ENCODE data around the gene PERM1. TPM values are rescaled to one million over a fixed set of nuclear protein-coding genes. Genes with fewer than 3 reads are reported as not detected.

PERM1 gene
- total RNA-seq, 1 experiment from 2014 or later = 0.47 TPM

- Histone ChIP-seq H3K9me3 (ENCODE audit: low read length) (no peaks in the 10 kb centered on the region), H3K36me3 (ENCODE audit: low read depth, low read length) (no peaks in the 10 kb centered on the region), H2AFZ (ENCODE audit: low read length) (no peak overlapping the region), H3K4me1 (ENCODE audit: insufficient read depth, low read length) (peaks cover 13% of the 10 kb centered on the region), H3K4me3 (ENCODE audit: low read length) (no peak overlapping the region), H3K9ac (ENCODE audit: low read length) (no peak overlapping the region), H3K4me2 (ENCODE audit: low read length) (no peak overlapping the region), H3K27ac (ENCODE audit: low read length) (no peak overlapping the region), H3K27me3 (ENCODE audit: low read length) (no peaks in the 10 kb centered on the region), H3K79me2 (ENCODE audit: low read length) (no peaks in the 10 kb centered on the region), H3F3A (ENCODE audit: low read length, unreplicated experiment) (no peaks in the 10 kb centered on the region), H3K9me2 (replicated peaks; ENCODE audit: low read length) (no peaks in the 10 kb centered on the region), H4K20me1 (ENCODE audit: low read length) (no peaks in the 10 kb centered on the region)
- DNase-seq = no peak
- no TSS peak for BruUV-seq (replicated peaks)
- ChIA-PET CTCF (interaction anchor here (1.5 kb wide), 1 partner anchor 8 kb away, joined by 14 read pairs; the partner anchor contains the start of gene PLEKHN1), POLR2A (ENCODE audit: unreplicated experiment) (no interaction called here)
- TF ChIP-seq EZH2 (IDR thresholded peaks at IDR 0.05; ENCODE audit: low read length, unreplicated experiment) (no peak), EZH2phosphoT487 (IDR thresholded peaks at IDR 0.05; ENCODE audit: borderline replicate concordance, low read length) (no peak)
- TF ChIP-seq, protein P1, sequence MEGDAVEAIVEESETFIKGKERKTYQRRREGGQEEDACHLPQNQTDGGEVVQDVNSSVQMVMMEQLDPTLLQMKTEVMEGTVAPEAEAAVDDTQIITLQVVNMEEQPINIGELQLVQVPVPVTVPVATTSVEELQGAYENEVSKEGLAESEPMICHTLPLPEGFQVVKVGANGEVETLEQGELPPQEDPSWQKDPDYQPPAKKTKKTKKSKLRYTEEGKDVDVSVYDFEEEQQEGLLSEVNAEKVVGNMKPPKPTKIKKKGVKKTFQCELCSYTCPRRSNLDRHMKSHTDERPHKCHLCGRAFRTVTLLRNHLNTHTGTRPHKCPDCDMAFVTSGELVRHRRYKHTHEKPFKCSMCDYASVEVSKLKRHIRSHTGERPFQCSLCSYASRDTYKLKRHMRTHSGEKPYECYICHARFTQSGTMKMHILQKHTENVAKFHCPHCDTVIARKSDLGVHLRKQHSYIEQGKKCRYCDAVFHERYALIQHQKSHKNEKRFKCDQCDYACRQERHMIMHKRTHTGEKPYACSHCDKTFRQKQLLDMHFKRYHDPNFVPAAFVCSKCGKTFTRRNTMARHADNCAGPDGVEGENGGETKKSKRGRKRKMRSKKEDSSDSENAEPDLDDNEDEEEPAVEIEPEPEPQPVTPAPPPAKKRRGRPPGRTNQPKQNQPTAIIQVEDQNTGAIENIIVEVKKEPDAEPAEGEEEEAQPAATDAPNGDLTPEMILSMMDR (conservative IDR thresholded peaks at IDR 0.05; ENCODE audit: low read depth, low read length) = no peak
- intact Hi-C loops (cut with micrococcal nuclease) = no loop called here
- ATAC-seq = no peak
Measured at GRCh38 chr1:974687-975328, 7.1 kb downstream of the PERM1 start.

DNA sequence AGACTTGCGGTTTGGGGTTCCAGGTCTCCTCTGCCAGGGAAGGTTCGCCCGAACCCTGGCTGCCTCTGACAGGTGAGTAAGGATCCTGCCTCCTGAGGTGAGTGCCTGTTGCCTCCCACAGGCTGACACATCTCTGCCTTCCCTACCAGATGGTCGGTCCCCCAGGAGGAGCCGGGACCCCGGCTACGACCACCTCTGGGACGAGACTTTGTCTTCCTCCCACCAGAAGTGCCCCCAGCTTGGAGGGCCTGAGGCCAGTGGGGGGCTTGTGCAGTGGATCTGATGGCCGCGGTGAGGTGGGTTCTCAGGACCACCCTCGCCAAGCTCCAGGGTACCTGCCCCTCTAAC, 7.6 kb downstream of the PERM1 start:
- intact Hi-C loops (cut with micrococcal nuclease) = no loop called here
- no TSS peak for BruUV-seq (replicated peaks)

More for the DNA sequence above, 7.6 kb downstream of the PERM1 start:
- no peaks in the 10 kb centered on the region for H3F3A ChIP-seq (ENCODE audit: low read length, unreplicated experiment)
- POLR2A ChIA-PET (ENCODE audit: unreplicated experiment) = no interaction called here
- no peak overlapping the region for H2AFZ ChIP-seq (ENCODE audit: low read length)
- no peak overlapping the region for H3K4me3 ChIP-seq (ENCODE audit: low read length)
- TF ChIP-seq, protein P1 (conservative IDR thresholded peaks at IDR 0.05; ENCODE audit: low read depth, low read length) = no peak
- TF ChIP-seq EZH2phosphoT487 (IDR thresholded peaks at IDR 0.05; ENCODE audit: borderline replicate concordance, low read length) (no peak), EZH2 (IDR thresholded peaks at IDR 0.05; ENCODE audit: low read length, unreplicated experiment) (no peak)
- H3K27me3 ChIP-seq (ENCODE audit: low read length) = no peaks in the 10 kb centered on the region
- CTCF ChIA-PET = no interaction called here
- no peak overlapping the region for H3K27ac ChIP-seq (ENCODE audit: low read length)
- no peaks in the 10 kb centered on the region for H3K9me2 ChIP-seq (replicated peaks; ENCODE audit: low read length)
- H3K9ac ChIP-seq (ENCODE audit: low read length) = no peak overlapping the region
- H3K4me2 ChIP-seq (ENCODE audit: low read length) = no peak overlapping the region
- no peaks in the 10 kb centered on the region for H3K79me2 ChIP-seq (ENCODE audit: low read length)
- DNase-seq (no peak), ATAC-seq (no peak)
- H3K4me1 ChIP-seq (ENCODE audit: insufficient read depth, low read length) = peaks cover 13% of the 10 kb centered on the region
- no peaks in the 10 kb centered on the region for H4K20me1 ChIP-seq (ENCODE audit: low read length)
- H3K36me3 ChIP-seq (ENCODE audit: low read depth, low read length) = no peaks in the 10 kb centered on the region
- no peaks in the 10 kb centered on the region for H3K9me3 ChIP-seq (ENCODE audit: low read length)
